GM19463 (cell line): ENCODE measurements around the gene NRDC.

Source experiments
- ATAC-seq: cut with Tn5 transposase; IDR thresholded peaks from one replicate; pipeline ENCODE4 v1.9.1; 2021; ENCODE audit warnings: mild to moderate bottlenecking, moderate library complexity; ENCODE audit not compliant: unreplicated experiment

Gene NRDC

GRCh38 chr1:51784997-51785421, 93.5 kb downstream of the NRDC start:
- ATAC-seq = no peak

- ATAC-seq = no peak
Measured at GRCh38 chr1:51780927-51781326, 97.6 kb downstream of the NRDC start.

GRCh38 chr1:51776408-51776807, 102.1 kb downstream of the NRDC start:
- ATAC-seq = no peak

- ATAC-seq = no peak
Measured at GRCh38 chr1:51768971-51769588, 109.4 kb downstream of the NRDC start.

- no peak for ATAC-seq
Measured at GRCh38 chr1:51761351-51761750, 117.2 kb downstream of the NRDC start.

GRCh38 chr1:51760872-51761271, 117.7 kb downstream of the NRDC start:
- ATAC-seq = no peak

- no peak for ATAC-seq
Measured at GRCh38 chr1:51758310-51758709, 120.2 kb downstream of the NRDC start.

GRCh38 chr1:51756290-51756689, 122.2 kb downstream of the NRDC start:
- ATAC-seq = no peak

- no peak for ATAC-seq
Measured at GRCh38 chr1:51755437-51755836, 123.1 kb downstream of the NRDC start.

GRCh38 chr1:51754666-51755065, 123.9 kb downstream of the NRDC start:
- ATAC-seq = no peak

- ATAC-seq = no peak
Measured at GRCh38 chr1:51753969-51754368, 124.6 kb downstream of the NRDC start.

GRCh38 chr1:51752073-51752948, 126.2 kb downstream of the NRDC start:
- ATAC-seq = no peak

GRCh38 chr1:51750729-51751128, 127.8 kb downstream of the NRDC start:
- no peak for ATAC-seq

- no peak for ATAC-seq
Measured at GRCh38 chr1:51750218-51750617, 128.3 kb downstream of the NRDC start.

GRCh38 chr1:51749151-51749550, 129.4 kb downstream of the NRDC start:
- ATAC-seq = no peak

- no peak for ATAC-seq
Measured at GRCh38 chr1:51745304-51745570, 133.3 kb downstream of the NRDC start.

- ATAC-seq = no peak
Measured at GRCh38 chr1:51744506-51745303, 133.8 kb downstream of the NRDC start.

- no peak for ATAC-seq
Measured at GRCh38 chr1:51741121-51741681, 137.3 kb downstream of the NRDC start.

- ATAC-seq = no peak
Measured at GRCh38 chr1:51740652-51741051, 137.9 kb downstream of the NRDC start.
